ENCODE measurements around the gene LGALS12.

LGALS12 gene

DNA sequence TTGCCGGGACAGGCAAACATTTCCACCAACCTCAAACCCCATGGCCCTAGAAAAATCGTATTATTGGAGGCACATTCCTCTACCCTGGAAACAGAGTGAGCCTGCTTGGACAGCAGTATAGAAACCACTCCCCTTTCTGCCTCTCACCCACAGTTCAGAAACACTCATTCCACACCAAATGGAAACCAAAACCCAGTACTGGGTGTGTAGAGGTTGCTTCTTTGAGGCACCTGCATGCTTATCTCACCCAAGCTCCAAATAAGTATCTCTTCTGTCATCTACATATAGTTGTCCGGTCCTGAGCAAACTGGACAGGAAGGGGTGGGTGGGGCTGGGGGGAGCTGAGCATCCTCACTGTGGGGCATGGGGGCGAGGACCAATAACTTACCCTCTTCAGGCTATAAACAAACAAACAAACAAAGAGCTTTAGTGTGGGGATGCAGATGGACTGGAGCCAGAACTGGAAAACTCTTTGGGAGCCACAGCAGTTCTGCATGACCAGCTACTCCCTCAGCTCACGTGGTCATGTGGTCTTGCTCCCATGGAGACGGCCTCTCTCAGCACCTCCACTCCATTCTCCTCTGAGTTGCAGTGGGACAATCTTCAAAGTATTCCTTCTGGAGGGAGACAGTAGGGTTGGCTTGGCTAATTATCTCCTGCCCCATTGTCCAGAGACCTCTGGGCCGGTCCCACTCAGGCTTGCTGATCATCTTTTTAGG is 58.3 kb downstream of the LGALS12 start:
- no peak for DNase-seq

DNA sequence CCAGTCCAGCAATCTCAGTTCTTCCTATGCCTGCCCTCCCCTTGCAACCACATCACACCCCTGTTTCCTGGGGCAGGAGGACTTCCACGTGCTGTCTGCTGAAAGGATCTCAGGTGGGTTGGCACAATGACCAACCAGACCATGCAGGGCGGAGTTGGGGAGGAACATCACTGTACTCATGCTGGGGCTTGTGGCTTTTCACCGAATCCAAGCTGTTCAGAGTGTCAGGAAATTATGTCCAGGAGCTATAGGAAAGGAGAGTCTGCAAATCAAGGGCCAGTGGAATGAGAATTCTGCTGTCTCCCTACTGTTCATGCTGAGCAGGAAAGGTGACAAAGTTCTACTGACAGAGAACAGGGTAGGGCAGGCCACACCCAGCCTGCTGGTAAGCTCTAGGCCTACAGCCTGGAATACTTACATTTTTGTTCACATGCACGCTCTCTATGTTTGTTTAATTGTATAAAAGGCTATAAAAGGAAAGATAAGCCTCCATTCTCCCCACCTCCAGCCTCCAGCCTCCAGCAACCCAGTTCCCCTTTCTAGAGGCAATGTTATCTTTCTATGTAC is 59.0 kb downstream of the LGALS12 start:
- no peak for DNase-seq
